Naive thymus-derived CD4-positive, alpha-beta T cell (primary cell): Measurements from ENCODE around the gene MYCN. TPM values are rescaled to one million over a fixed set of nuclear protein-coding genes. Genes with fewer than 3 reads are reported as not detected.
A peak's percentile ranks its signal among the peaks of the same experiment; 100 is the strongest.

Experiments used
- ATAC-seq: fragments of 150-1000 bp; cut with Tn5 transposase; 2 replicates; pipeline ENCODE4 v1.10.0; 2021; ENCODE audit warnings: mild to moderate bottlenecking, moderate library complexity
- CTCF ChIA-PET: fragments of 350-600 bp; sonication (Branson Sonifier 250); formaldehyde crosslinking; loops from one replicate; lab custom pipeline; 2021; ENCODE audit warnings: antibody characterized with exemption; lab: Charles Lee
- POLR2A ChIA-PET: fragments of 350-600 bp; sonication (Branson Sonifier 250); formaldehyde crosslinking; loops from one replicate; lab custom pipeline; 2021; ENCODE audit warnings: antibody characterized with exemption, inconsistent platforms; lab: Charles Lee
- DNase-seq, 9 donors: peaks; one replicate each; pipeline versions ENCODE4 v3.0.0 to v3.0.0-alpha.2; 2020 to 2022; ENCODE audit warnings: mixed read lengths in 1 of 9
- H3K27ac ChIP-seq: one replicate; pipeline ENCODE4 v1.7.0; 2013; ENCODE audit warnings: mild to moderate bottlenecking, low read depth, low read length, moderate library complexity
- H3K27me3 ChIP-seq, 2 donors: one replicate each; pipeline ENCODE4 v1.7.0; 2013; ENCODE audit warnings: low read length in 2 of 2, mild to moderate bottlenecking in 2 of 2, moderate library complexity in 2 of 2; ENCODE audit not compliant: control insufficient read depth in 2 of 2, insufficient read depth in 2 of 2
- H3K36me3 ChIP-seq, 3 experiments: 1 replicate in 2 of 3; 2 replicates in 1 of 3; pipeline ENCODE4 v1.7.0; 2013; ENCODE audit warnings: low read length in 3 of 3, mild to moderate bottlenecking in 3 of 3, moderate library complexity in 1 of 3; ENCODE audit not compliant: insufficient read depth in 3 of 3, control insufficient read depth in 2 of 3
- H3K4me1 ChIP-seq, 2 donors: one replicate each; pipeline ENCODE4 v1.7.0; 2013; ENCODE audit warnings: low read length in 2 of 2, mild to moderate bottlenecking in 2 of 2, moderate library complexity in 1 of 2; ENCODE audit not compliant: control insufficient read depth in 2 of 2, insufficient read depth in 2 of 2
- H3K4me3 ChIP-seq: 2 replicates; pipeline ENCODE4 v1.7.0; 2013; ENCODE audit warnings: mild to moderate bottlenecking, low read length
- H3K9me3 ChIP-seq, 3 experiments: 1 replicate in 2 of 3; 2 replicates in 1 of 3; pipeline ENCODE4 v1.7.0; 2013; ENCODE audit warnings: low read length in 3 of 3; ENCODE audit not compliant: control insufficient read depth in 2 of 3
- H3K27ac Mint-ChIP-seq, 9 donors: one replicate each; pipeline ENCODE4 v1.8.0; 2020 to 2022; ENCODE audit warnings: mixed read lengths in 9 of 9, mild to moderate bottlenecking in 8 of 9, moderate library complexity in 5 of 9, inconsistent platforms in 2 of 9
- H3K27me3 Mint-ChIP-seq, 5 donors: one replicate each; pipeline ENCODE4 v1.8.0; 2021 to 2022; ENCODE audit warnings: mixed read lengths in 5 of 5, mild to moderate bottlenecking in 1 of 5
- H3K36me3 Mint-ChIP-seq, 5 donors: one replicate each; pipeline ENCODE4 v1.8.0; 2020 to 2022; ENCODE audit warnings: mixed read lengths in 5 of 5, mild to moderate bottlenecking in 3 of 5, inconsistent platforms in 1 of 5
- H3K4me1 Mint-ChIP-seq, 7 donors: one replicate each; pipeline ENCODE4 v1.8.0; 2020 to 2022; ENCODE audit warnings: mixed read lengths in 7 of 7, mild to moderate bottlenecking in 3 of 7, inconsistent platforms in 1 of 7
- H3K4me3 Mint-ChIP-seq, 10 donors: one replicate each; pipeline ENCODE4 v1.8.0; 2020 to 2022; ENCODE audit warnings: mild to moderate bottlenecking in 10 of 10, mixed read lengths in 10 of 10, moderate library complexity in 6 of 10, inconsistent platforms in 2 of 10
- H3K9me3 Mint-ChIP-seq, 11 donors: one replicate each; pipeline ENCODE4 v1.8.0; 2020 to 2022; ENCODE audit warnings: mixed read lengths in 11 of 11, mild to moderate bottlenecking in 4 of 11, inconsistent platforms in 1 of 11, moderate library complexity in 1 of 11
- intact Hi-C, 2 donors: fragments of 100-400 bp; cut with micrococcal nuclease; formaldehyde crosslinking; loops; one replicate each; pipeline ENCODE4 v1.15.1; 2023
- polyA plus RNA-seq, 2 donors: library from polyadenylated mRNA; unstranded; fragments of 300-500 nt; fragmentation: Illumina TruSeq; gene quantifications; one replicate each; pipeline ENCODE4 v1.2.3, GENCODE V29; 2021
- total RNA-seq, 6 experiments: library from RNA in 5 of 6; stranded (reverse) in 5 of 6; gene quantifications; 1 replicate in 5 of 6; 2 replicates in 1 of 6; pipeline ENCODE4 v1.2.3 and lab custom pipeline; 2021 to 2026

MYCN gene
- total and polyA plus RNA-seq, 7 experiments from 2014 or later, result 0.21 to 2.3 (median 0.47) TPM; not detected in 3

DNA sequence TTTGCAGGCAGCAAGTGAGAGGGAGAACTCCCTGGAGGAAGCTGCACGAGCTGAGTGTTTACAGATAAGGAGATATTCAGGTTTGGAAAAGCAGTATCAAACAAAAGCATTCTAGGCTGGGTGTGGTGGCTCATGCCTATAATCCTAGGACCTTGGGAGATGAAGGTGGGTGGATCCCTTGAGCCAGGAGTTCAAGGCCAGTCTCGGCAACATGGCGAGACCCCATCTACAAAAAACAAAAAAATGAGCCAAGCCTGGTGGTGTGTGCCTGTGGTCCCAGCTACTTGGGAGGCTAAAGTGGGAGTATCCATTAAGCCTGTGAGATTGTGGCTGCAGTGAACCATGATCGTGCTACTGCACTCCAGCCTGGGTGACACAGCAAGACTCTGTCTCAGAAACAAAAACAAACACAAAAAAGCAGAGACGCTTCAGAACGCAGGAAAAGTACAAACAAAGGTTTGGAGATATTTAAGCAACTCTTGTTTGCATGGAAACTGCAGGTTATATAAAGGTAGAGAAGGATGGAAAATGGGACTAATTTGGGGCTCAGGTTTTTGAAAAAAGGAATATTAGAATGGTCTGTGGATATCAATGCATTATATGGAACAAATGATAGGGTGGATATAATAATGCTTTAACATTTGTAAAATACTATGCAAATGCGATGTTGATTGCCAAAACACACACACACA is 31.6 kb downstream of the MYCN start:
- Mint-ChIP-seq H3K36me3 (no peaks in the 10 kb centered on the region), H3K27ac (peak overlapping the region in 1 of 9 donors; percentile 21), H3K4me1 (peaks cover 6 to 43% (median 29%) of the 10 kb centered on the region in 7 donors), H3K4me3 (no peak overlapping the region), H3K9me3 (peaks cover 0 to 1% (median 0%) of the 10 kb centered on the region in 11 donors), H3K27me3 (peaks cover 0 to 2% (median 0%) of the 10 kb centered on the region in 5 donors)
- Histone ChIP-seq H3K27ac (no peak overlapping the region), H3K9me3 (no peaks in the 10 kb centered on the region), H3K4me1 (peaks cover 0 to 4% of the 10 kb centered on the region in 2 donors), H3K4me3 (no peak overlapping the region), H3K27me3 (no peaks in the 10 kb centered on the region), H3K36me3 (no peaks in the 10 kb centered on the region)
- CTCF ChIA-PET, result no interaction called here
- intact Hi-C loops, result no loop called here
- ATAC-seq, result no peak
- DNase-seq, result no peak
- POLR2A ChIA-PET, result no interaction called here

DNA sequence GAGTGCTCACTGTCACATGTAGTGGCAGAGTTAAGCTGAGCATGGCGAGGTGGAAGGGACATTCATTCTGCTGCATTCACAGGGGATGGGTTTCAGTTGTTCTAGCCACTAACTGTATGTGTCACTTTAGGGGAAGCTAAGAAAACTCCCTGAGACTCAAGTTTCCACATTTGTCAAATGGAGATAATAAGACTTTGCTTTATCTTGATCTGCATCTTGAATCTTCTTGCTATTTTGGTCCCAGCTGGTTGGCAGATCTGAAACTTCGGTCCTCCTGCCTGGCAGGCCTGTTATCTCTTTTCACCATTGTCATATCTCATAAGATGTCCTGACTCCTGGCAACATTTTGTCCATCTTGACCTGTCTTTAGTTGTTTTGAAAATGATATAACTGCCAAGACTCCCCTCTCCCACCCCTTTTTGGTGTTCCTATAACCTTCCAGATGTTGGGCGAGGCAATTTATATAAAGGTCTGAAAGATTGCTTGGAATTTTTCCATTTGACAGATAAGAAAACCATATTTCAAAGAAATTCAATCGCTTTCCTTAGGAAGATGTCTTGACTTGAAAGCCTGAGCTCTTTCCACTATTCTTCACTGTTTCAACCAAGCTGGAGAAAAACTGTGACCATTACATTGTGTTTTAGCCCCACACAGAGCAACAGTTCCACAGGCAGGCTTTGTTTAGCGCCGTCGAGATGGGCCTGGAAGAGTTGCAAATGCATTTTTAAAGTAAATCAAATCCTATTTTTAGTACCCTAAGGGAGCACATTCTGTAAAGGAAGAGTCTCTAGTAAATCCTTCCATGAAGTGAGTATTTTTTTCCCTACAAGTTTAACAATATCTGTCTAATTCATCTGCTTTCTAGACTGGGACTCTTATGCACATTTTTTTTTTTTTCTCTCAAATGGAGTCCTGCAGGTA is 33.4 kb downstream of the MYCN start:
- Histone ChIP-seq H3K4me3 (no peak overlapping the region), H3K4me1 (no peaks in the 10 kb centered on the region), H3K27me3 (no peaks in the 10 kb centered on the region), H3K9me3 (no peaks in the 10 kb centered on the region), H3K27ac (no peak overlapping the region), H3K36me3 (no peaks in the 10 kb centered on the region)
- Mint-ChIP-seq H3K36me3 (no peaks in the 10 kb centered on the region), H3K4me3 (no peak overlapping the region), H3K9me3 (peaks cover 0 to 1% (median 0%) of the 10 kb centered on the region in 11 donors), H3K27me3 (peaks cover 0 to 2% (median 0%) of the 10 kb centered on the region in 5 donors), H3K4me1 (peaks cover 3 to 26% (median 13%) of the 10 kb centered on the region in 7 donors), H3K27ac (peak overlapping the region in 1 of 9 donors; percentile 26)
- intact Hi-C loops, result no loop called here
- DNase-seq (no peak), ATAC-seq (no peak)
- ChIA-PET POLR2A (no interaction called here), CTCF (no interaction called here)

DNA sequence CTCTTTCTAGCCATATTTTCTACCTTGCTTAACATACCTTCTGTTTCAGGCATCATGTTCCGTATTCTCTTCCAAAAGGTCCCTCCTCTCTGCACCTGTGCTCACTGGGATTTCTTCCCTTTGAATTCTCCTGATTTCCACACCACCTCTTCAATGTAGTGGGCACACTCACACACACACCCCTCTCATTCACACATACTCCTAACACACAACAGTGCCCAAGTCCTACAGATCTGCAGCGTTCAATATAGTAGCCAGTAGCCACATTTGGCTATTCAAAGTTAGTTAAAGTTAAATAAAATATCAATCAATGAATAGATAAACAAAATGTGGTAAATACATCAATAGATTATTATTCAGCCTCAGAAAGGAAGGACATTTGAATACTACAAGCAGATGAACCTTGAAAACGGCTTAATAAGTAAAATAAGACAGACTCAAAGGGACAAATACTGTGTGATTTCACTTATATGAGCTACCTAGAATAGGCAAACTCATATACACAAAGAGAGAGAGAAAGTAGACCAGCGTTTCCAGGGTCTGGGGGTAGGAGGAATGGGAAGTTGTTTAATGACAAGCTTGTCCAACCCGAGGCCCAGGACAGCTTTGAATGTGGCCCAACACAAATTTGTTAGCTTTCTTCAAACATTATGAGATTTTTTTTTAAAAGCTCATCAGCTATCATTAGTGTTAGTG is 34.4 kb downstream of the MYCN start:
- H3K4me3 Mint-ChIP-seq, result no peak overlapping the region
- peaks cover 0 to 2% (median 0%) of the 10 kb centered on the region in 5 donors for H3K27me3 Mint-ChIP-seq
- ChIA-PET POLR2A (interaction anchor here (1.4 to 1.5 kb wide), 2 partner anchors 7 to 9 kb away, joined by 5 to 7 read pairs; no protein-coding TSS in a partner anchor), CTCF (interaction anchor here (1.0 kb wide), 1 partner anchor 9 kb away, joined by 3 read pairs; no protein-coding TSS in a partner anchor)
- no peaks in the 10 kb centered on the region for H3K9me3 ChIP-seq
- peaks cover 3 to 16% (median 5%) of the 10 kb centered on the region in 7 donors for H3K4me1 Mint-ChIP-seq
- H3K27ac Mint-ChIP-seq, result peak overlapping the region in 1 of 9 donors; percentile 0
- H3K36me3 ChIP-seq, result no peaks in the 10 kb centered on the region
- H3K9me3 Mint-ChIP-seq, result no peaks in the 10 kb centered on the region
- H3K36me3 Mint-ChIP-seq, result no peaks in the 10 kb centered on the region
- DNase-seq (no peak), ATAC-seq (no peak)
- no peak overlapping the region for H3K27ac ChIP-seq
- no peaks in the 10 kb centered on the region for H3K4me1 ChIP-seq
- H3K27me3 ChIP-seq, result no peaks in the 10 kb centered on the region
- intact Hi-C loops, result no loop called here
- H3K4me3 ChIP-seq, result no peak overlapping the region

DNA sequence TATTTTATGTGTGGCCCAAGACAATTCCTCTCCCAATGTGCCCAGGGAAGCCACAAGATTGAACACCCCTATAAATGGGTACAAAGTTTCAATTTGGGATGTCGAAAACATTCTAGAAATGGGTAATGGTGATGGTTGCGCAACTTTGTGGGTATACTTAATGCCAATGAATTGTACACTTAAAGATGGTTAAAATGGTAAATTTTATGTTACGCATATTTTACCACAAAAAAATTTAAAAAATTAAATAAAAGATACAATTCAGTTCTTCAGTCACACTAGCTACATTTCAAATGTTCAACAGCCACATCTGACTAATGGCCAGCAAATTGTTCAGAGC is 34.9 kb downstream of the MYCN start:
- intact Hi-C loops, result no loop called here
- Histone ChIP-seq H3K4me1 (no peaks in the 10 kb centered on the region), H3K27me3 (no peaks in the 10 kb centered on the region), H3K27ac (no peak overlapping the region), H3K4me3 (no peak overlapping the region), H3K9me3 (no peaks in the 10 kb centered on the region), H3K36me3 (no peaks in the 10 kb centered on the region)
- Mint-ChIP-seq H3K27me3 (peaks cover 0 to 2% (median 0%) of the 10 kb centered on the region in 5 donors), H3K4me1 (peaks cover 3 to 15% (median 4%) of the 10 kb centered on the region in 7 donors), H3K36me3 (no peaks in the 10 kb centered on the region), H3K4me3 (no peak overlapping the region), H3K9me3 (peaks cover 0 to 2% (median 0%) of the 10 kb centered on the region in 11 donors), H3K27ac (no peak overlapping the region)
- ChIA-PET POLR2A (interaction anchor here (1.4 to 1.5 kb wide), 2 partner anchors 8 to 10 kb away, joined by 5 to 7 read pairs; no protein-coding TSS in a partner anchor), CTCF (interaction anchor here (0.9 to 1.0 kb wide), 2 partner anchors 9 to 36 kb away, joined by 3 to 4 read pairs; partner anchors contain the start of gene MYCN)
- no peak for ATAC-seq
- no peak for DNase-seq

DNA sequence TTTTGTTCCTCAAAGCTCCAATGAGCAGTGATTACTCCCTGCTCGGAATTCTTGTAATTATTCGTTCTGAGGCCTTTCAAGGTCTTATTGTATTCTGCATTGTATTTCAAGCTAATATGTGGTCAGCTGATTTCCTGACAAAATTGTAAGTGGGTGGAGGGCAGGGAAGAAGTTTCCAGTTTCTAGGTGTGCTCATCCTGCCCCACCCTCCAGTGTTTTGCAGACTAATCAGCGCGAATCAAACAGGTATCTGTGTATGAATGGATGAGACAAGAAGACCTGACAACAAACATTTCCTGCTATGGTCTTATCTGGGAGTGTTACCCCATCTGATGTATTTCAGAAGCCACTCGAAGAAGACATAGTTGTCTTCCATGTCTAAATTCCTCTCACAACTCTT is 35.3 kb downstream of the MYCN start:
- Mint-ChIP-seq H3K9me3 (peaks cover 0 to 2% (median 0%) of the 10 kb centered on the region in 11 donors), H3K4me3 (no peak overlapping the region), H3K27ac (no peak overlapping the region), H3K27me3 (no peaks in the 10 kb centered on the region), H3K4me1 (peaks cover 3 to 12% (median 4%) of the 10 kb centered on the region in 7 donors), H3K36me3 (no peaks in the 10 kb centered on the region)
- POLR2A ChIA-PET, result interaction anchor here (1.4 to 1.5 kb wide), 2 partner anchors 8 to 10 kb away, joined by 5 to 7 read pairs; no protein-coding TSS in a partner anchor
- CTCF ChIA-PET, result interaction anchor here (0.9 to 1.0 kb wide), 2 partner anchors 10 to 36 kb away, joined by 3 to 4 read pairs; partner anchors contain the start of gene MYCN
- ATAC-seq, result no peak
- Histone ChIP-seq H3K27me3 (no peaks in the 10 kb centered on the region), H3K4me3 (no peak overlapping the region), H3K9me3 (no peaks in the 10 kb centered on the region), H3K4me1 (no peaks in the 10 kb centered on the region), H3K36me3 (no peaks in the 10 kb centered on the region), H3K27ac (no peak overlapping the region)
- intact Hi-C loops, result no loop called here
- no peak for DNase-seq

DNA sequence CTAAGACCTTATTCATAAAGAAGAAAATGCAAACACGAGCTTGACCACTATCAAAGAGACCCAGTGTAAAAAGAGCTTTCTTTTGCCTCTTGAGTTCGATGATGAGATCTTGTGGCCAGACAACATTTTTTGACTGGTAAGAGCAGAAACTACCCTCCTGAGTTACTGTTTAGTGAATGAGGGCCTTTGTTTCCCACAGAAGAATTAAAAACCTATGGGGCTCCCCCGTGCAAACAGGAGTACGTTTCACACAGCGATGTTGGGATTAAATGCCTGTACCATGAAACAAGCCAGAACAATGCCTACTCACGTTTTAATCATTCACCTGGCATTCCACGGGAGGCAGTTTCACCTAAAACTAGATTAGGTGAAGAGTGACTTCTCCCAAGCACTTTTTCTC is 36.0 kb downstream of the MYCN start:
- DNase-seq, result no peak
- CTCF ChIA-PET, result no interaction called here
- Histone ChIP-seq H3K27ac (no peak overlapping the region), H3K9me3 (no peaks in the 10 kb centered on the region), H3K36me3 (no peaks in the 10 kb centered on the region), H3K4me3 (no peak overlapping the region), H3K4me1 (no peaks in the 10 kb centered on the region), H3K27me3 (no peaks in the 10 kb centered on the region)
- Mint-ChIP-seq H3K4me1 (peaks cover 3 to 8% (median 4%) of the 10 kb centered on the region in 7 donors), H3K27ac (no peak overlapping the region), H3K27me3 (no peaks in the 10 kb centered on the region), H3K4me3 (no peak overlapping the region), H3K36me3 (no peaks in the 10 kb centered on the region), H3K9me3 (peaks cover 0 to 2% (median 0%) of the 10 kb centered on the region in 11 donors)
- intact Hi-C loops, result no loop called here
- POLR2A ChIA-PET, result interaction anchor here (1.4 to 1.5 kb wide), 2 partner anchors 9 to 11 kb away, joined by 5 to 7 read pairs; no protein-coding TSS in a partner anchor
- ATAC-seq, result no peak
